ENCODE results near the gene CNTRL. TPM values are rescaled to one million over a fixed set of nuclear protein-coding genes. Genes with fewer than 3 reads are reported as not detected.
"Not testable (repeated sequence)": the region's sequence is repeated elsewhere in the genome, so short reads cannot be mapped to it uniquely, and the experiment has no call there.

CNTRL gene
- total RNA-seq, 1 donor from 2014 or later = 19.8 TPM

DNA sequence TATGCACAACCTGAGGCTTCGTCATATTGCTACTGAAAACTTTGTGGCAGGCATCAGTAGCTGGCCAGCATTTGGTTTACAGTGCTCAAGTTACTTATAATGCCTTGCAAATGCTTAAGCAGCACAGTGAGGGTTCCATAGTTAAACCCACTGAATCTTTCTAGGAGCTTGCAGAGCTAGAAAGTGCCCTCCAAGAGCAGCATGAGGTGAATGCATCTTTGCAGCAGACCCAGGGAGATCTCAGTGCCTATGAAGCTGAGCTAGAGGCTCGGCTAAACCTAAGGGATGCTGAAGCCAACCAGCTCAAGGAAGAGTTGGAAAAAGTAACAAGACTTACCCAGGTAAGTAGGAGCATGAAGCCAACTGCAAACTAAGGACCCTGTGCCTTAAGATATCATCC is 60.9 kb downstream of the CNTRL start:
- no peak for DNase-seq

- DNase-seq = no peak
Observed at GRCh38 chr9:121138561-121138960, 63.8 kb downstream of the CNTRL start.

DNA sequence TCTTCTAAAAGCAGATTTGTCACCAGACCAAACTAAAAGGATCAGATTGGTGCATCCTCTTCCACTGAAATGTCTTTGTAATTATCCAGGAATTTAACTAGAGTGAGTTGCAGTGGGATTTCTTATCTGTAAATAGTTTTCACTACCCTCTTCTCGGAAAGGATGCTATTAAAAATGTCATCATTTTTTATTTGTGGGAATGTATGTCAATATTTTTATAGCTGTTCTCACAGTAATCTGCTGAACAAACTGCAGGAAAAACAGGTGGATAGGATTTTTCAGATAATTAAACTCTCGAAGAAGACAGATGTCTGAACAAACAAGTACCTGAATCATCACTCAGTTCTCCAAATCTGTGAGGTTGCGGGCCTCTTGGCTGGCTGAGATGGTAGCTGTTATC is 64.2 kb downstream of the CNTRL start:
- no peak for DNase-seq

DNA sequence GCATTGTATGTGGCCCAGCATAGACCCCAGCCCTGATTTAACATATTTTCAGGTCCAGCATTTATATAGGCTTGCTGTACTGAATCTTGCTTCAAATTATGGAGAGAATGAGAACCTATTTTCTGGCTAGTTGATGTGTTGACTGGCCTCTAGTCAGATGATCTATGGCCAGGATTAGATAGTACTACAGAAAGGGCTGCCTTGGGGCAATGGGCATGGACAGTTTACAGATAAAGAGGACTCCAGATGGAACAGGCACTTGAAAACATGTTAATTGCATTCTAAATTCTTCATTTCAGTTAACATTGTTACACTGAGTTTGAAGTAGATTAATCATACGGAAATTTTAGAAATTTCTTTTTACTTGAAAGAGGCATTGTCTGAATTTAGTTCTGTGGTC is 65.4 kb downstream of the CNTRL start:
- no peak for DNase-seq

- no peak for DNase-seq
Observed at GRCh38 chr9:121141306-121141705, 66.6 kb downstream of the CNTRL start.

- no peak for DNase-seq
Observed at GRCh38 chr9:121141706-121142105, 67.0 kb downstream of the CNTRL start.

GRCh38 chr9:121143771-121144170 is 69.0 kb downstream of the CNTRL start:
- DNase-seq = no peak

- no peak for DNase-seq
Observed at GRCh38 chr9:121144482-121144881, 69.7 kb downstream of the CNTRL start.

- no peak for DNase-seq
Observed at GRCh38 chr9:121150188-121150587, 75.4 kb downstream of the CNTRL start.

GRCh38 chr9:121153642-121154041 is 78.9 kb downstream of the CNTRL start:
- no peak for DNase-seq

- DNase-seq = no peak
Observed at GRCh38 chr9:121154782-121155181, 80.0 kb downstream of the CNTRL start.

DNA sequence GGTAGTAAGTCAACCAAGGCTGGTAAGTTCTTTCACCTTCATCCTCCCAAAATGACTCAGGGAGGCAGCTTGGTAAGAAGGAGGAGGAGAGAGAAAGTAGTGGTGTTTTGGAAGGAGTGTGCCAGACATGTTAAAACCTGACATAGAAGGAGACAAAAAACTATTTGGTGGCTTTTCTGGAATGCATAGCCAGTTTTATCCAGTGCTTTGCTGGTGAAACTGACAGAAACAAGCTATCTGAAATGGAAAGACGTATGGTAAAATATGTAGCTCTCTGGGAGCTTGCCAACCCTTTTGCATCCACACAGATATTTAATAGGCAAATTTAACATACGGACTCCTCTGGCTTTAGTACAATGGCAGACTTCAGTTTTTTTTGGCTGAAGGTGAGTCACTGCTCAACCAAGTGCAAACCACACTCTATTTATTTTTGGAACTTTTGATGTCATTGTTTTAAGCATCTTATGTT is 81.5 kb downstream of the CNTRL start:
- DNase-seq = peak; percentile 7

DNA sequence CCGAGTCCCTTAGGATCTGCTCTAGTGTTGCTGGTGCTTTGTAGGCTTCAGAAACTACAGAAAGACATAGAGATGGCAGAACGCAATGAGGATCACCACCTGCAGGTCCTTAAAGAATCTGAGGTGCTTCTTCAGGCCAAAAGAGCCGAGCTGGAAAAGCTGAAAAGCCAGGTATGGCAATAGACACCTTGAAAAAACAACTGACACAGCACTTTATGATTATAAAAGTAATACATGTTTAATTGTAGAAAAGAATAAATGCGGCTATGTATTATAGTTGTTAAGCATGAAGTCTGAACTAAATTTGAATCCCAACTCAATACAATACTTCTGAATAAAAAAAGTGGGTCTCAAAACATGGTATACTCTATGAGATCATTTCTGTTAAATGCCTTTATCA is 83.2 kb downstream of the CNTRL start:
- DNase-seq = no peak

DNA sequence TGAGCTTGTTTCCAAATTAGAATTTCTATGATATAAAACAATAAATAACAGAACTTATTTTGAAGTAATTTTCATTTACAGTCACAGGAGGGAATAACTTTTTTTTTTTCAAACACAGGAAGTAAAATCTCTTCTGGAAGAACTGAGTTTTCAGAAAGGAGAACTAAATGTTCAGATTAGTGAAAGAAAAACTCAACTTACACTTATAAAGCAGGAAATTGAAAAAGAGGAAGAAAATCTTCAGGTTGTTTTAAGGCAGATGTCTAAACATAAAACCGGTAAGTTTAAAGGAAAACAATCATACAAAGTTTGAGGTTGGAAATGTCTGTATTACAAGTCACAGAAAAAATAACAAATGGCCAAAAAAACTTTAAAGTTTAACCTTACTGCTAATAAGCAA is 85.3 kb downstream of the CNTRL start:
- no peak for DNase-seq

- no peak for DNase-seq
Observed at GRCh38 chr9:121168052-121168451, 93.3 kb downstream of the CNTRL start.

DNA sequence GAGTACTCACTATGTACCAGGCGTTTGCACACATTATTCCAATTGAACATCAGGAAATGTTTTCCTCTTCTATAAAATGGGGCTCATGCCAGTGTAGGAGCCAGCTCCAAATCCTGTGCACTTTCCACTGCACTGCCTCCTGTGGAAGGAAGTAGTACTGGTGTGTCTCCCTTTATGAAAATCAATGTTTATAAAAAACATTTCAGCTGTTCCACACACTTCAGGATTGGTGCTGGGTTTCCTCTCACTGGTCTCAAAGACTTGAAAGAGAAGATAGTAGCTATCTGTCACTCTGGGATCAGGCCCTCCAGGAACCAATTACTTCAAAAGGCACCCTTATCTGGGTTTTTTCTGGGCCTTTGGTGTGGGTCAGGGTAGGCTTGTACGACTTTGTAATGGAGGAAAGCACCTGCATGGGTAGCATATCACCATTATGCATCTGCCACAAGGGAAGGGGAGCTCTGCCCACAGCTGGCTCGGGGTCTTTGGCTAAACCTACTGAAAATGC is 94.4 kb downstream of the CNTRL start:
- DNase-seq = peak; percentile 32

GRCh38 chr9:121171236-121171635 is 96.5 kb downstream of the CNTRL start:
- peak; percentile 8 for DNase-seq

DNA sequence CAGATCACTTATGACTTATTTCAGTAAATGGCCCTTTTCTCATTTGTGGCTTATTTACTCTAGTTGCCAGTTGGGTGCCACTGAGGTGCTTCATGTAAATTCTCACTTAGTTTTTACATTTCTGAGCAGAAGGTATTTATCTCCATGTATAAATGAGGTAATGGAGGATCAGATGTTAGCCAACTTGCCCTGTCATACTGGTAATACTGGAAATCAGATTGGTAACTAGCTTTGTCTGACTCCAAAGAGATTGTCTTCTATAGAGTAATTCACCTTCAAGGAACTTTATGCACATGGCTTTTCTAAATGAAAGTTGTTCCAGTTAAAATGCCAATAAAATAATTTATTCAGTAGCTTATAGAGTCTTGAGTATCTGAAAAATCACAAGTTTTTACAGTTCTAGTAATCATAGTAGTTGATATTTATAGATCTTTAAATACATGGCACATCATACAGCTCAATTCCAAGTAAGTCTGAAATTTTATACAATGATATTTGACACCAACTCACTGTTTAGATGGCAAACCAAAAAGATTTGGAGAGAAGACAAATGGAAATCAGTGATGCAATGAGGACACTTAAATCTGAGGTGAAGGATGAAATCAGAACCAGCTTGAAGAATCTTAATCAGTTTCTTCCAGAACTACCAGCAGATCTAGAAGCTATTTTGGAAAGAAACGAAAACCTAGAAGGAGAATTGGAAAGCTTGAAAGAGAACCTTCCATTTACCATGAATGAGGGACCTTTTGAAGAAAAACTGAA is 98.2 kb downstream of the CNTRL start:
- no peak for DNase-seq

DNA sequence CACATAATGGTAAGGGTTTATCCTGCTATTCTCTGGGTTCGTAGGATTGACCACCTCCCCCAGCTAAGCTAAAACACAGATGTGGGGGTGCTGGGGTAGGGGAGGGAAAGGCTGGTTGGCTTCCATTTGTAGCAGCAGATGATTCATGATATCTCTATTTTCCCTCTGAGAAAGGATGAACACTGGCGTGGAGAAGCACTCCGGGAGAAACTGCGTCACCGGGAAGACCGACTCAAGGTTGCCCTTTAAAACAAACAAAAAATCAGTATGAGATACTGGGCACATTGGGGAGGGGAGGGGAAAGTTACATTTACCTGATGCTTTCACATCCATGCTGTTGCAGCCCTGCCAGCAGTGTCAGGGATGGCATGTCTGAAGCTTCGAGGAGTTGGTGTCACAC is 98.7 kb downstream of the CNTRL start:
- no peak for DNase-seq

DNA sequence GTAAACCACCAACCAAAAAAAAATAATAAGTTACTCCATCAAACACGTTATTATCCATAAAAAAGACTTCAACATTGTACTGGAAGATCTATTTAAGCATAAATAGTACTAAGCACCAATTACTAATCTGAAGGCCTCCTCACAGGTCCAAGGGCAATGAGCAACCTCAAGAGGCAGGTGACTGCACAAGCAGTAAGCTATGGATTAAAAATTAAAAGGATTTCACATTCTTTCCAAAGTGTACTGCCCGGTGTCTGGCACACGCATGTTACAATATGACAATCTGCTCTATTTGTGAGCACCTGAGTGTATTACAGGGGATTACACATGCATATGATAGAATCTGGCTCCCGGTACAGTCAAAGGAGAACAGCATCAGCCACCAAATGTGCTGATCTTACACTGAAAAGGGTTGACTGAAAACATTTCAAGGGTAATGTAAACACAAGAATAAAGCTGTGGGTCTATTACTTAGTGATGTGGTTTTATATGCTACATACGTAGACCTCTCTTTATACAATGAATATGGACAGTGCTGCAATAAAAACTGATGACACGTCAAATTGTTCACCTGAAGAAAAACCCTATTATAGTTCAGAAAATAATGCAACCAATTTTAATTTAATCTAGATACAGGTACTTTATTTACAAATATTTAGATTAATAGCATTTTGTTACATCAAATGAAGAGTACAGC is 104.1 kb downstream of the CNTRL start:
- no peak for DNase-seq

DNA sequence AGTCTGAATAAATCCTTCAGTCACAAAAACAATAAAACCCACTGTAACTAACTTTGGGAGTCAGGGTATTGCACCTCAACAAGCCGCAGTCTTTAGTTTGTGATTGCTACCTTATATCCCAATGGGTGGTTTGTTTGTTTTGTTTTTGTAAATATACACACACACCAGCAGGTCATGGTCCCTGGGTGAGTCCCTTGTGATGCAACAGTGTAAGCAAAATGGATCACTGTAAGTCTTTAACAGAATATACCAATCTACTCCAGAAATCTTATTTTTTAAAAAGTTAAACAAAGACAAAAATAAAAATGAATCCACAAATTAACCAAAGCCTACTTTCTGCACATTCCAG is 104.6 kb downstream of the CNTRL start:
- not testable (repeated sequence) for DNase-seq

GRCh38 chr9:121179930-121180681 is 105.4 kb downstream of the CNTRL start:
- no peak for DNase-seq

Measured in tongue (tissue), 2 donors.